Peyer's patch (tissue), 4 donors: ENCODE data around the gene PACS2.

ENCODE experiments used
- POLR2A ChIP-seq, 2 donors: fragments of 450-650 bp; IDR thresholded peaks; one replicate each; pipeline ENCODE4 v1.5.1; 2017; ENCODE audit warnings: antibody characterized with exemption in 2 of 2, mild to moderate bottlenecking in 2 of 2, moderate library complexity in 2 of 2
- TF ChIP-seq, protein P1 (sequence below), 6 experiments: fragments of 450-650 bp in 4 of 6; fragments of 200-600 bp in 2 of 6; sonication (generic) in 1 of 6; IDR thresholded peaks; one replicate each; pipeline ENCODE4 v1.5.1; 2017 to 2019; ENCODE audit warnings: antibody characterized with exemption in 6 of 6, mild to moderate bottlenecking in 3 of 6, moderate library complexity in 1 of 6

DNA sequence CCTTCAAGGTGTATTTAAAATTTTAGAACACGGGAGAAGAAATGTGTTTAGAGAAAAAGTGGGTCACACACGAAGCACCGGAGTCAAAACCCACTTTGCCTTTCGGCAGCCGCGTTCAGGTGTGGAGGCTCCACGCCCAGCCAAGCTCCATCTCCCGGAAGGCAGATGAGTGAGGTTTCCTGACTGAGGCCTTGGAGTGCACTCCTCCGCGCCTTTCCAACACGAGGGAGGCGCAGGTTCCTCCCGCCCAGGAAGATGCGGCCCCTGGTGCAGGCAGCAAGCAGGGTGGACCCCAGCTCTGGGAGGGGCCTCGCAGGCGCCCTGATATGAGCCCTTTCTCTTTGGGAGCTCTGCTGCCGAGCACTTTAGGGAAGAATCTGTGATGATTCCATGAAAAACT lies 127.6 kb downstream of the PACS2 start:
- TF ChIP-seq, protein P1, sequence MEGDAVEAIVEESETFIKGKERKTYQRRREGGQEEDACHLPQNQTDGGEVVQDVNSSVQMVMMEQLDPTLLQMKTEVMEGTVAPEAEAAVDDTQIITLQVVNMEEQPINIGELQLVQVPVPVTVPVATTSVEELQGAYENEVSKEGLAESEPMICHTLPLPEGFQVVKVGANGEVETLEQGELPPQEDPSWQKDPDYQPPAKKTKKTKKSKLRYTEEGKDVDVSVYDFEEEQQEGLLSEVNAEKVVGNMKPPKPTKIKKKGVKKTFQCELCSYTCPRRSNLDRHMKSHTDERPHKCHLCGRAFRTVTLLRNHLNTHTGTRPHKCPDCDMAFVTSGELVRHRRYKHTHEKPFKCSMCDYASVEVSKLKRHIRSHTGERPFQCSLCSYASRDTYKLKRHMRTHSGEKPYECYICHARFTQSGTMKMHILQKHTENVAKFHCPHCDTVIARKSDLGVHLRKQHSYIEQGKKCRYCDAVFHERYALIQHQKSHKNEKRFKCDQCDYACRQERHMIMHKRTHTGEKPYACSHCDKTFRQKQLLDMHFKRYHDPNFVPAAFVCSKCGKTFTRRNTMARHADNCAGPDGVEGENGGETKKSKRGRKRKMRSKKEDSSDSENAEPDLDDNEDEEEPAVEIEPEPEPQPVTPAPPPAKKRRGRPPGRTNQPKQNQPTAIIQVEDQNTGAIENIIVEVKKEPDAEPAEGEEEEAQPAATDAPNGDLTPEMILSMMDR (IDR thresholded peaks at IDR 0.05), result no peak
- TF ChIP-seq POLR2A (IDR thresholded peaks at IDR 0.05), result no peak
